Measurements from ENCODE around the gene RHBDF1. TPM values are rescaled to one million over a fixed set of nuclear protein-coding genes. Genes with fewer than 3 reads are reported as not detected.
"Not testable (repeated sequence)": the region's sequence is repeated elsewhere in the genome, so short reads cannot be mapped to it uniquely, and the experiment has no call there.

The RHBDF1 gene
- total RNA-seq, 1 experiment from 2014 or later: 62.9 TPM

DNA sequence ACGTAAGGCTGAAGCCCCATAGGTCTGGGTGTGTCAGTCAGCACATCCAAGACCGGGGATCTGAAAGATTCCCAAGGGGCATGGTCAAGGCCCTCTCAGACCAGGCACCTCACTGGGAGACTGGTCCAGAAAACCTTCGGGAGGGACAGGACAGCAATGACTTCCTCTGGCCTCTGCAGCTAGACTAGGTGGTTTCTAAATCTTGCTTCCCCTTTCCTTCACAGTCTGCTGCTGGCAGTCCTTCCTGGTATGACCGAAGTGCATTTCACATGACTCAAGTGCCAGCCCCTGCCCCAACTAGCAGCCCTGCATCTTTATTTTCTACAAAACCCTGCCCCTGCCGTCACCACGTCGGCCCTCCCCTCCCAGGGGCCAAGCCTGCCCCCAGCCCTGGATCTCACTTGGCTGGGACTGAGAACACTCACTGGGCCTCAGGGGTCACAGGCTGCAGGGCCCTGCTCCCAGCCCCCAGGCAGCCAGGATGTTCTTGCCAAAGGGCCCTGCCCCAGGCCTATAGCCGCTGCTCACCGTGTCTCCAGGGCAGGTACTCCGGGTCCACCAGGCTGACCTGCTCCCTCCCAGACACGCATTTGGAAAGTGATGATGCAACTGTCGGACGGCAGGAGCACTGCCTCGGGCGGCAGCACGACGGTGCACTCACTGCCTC is 37.3 kb downstream of the RHBDF1 start:
- Histone ChIP-seq H3K9me3 (ENCODE audit: insufficient read depth, low read depth) (no peaks in the 10 kb centered on the region), H3K27ac (no peak overlapping the region), H4K20me1 (ENCODE audit: insufficient read depth) (no peaks in the 10 kb centered on the region), H3K79me2 (ENCODE audit: low read depth) (no peaks in the 10 kb centered on the region), H3F3A (ENCODE audit: insufficient read depth, low read depth) (peaks cover 9% of the 10 kb centered on the region; the same call in 1 of the 2 replicates), H3K4me2 (no peak overlapping the region), H3K36me3 (ENCODE audit: low read depth) (no peaks in the 10 kb centered on the region), H2AFZ (no peak overlapping the region), H3K27me3 (ENCODE audit: insufficient read depth, low read depth) (no peaks in the 10 kb centered on the region), H3K4me3 (no peak overlapping the region), H3K9me2 (ENCODE audit: insufficient read depth) (no peaks in the 10 kb centered on the region), H3K4me1 (replicated peaks; ENCODE audit: insufficient read depth) (peaks cover 28% of the 10 kb centered on the region)
- ChIA-PET POLR2A (ENCODE audit: unreplicated experiment) (no interaction called here), CTCF (no interaction called here)
- intact Hi-C loops (cut with micrococcal nuclease; ENCODE audit: unreplicated experiment): no loop called here
- TF ChIP-seq CTCF (conservative IDR thresholded peaks at IDR 0.05) (no peak), EZH2 (IDR thresholded peaks at IDR 0.05; ENCODE audit: low read depth) (no peak)
- no TSS peak for BruUV-seq (replicated peaks)
- DNase-seq: no peak

- Histone ChIP-seq H3K4me1 (replicated peaks; ENCODE audit: insufficient read depth) (peaks cover 23% of the 10 kb centered on the region), H3K4me2 (no peak overlapping the region), H3K27me3 (ENCODE audit: insufficient read depth, low read depth) (no peaks in the 10 kb centered on the region), H3K36me3 (ENCODE audit: low read depth) (no peaks in the 10 kb centered on the region), H3K27ac (no peak overlapping the region), H3K79me2 (ENCODE audit: low read depth) (no peaks in the 10 kb centered on the region), H3K4me3 (no peak overlapping the region), H4K20me1 (ENCODE audit: insufficient read depth) (no peaks in the 10 kb centered on the region), H3K9me2 (ENCODE audit: insufficient read depth) (no peaks in the 10 kb centered on the region), H3F3A (ENCODE audit: insufficient read depth, low read depth) (0 out of 2 replicates have a peak, but pooled peaks cover 5% of the 10 kb centered on the region), H2AFZ (no peak overlapping the region), H3K9me3 (ENCODE audit: insufficient read depth, low read depth) (no peaks in the 10 kb centered on the region)
- intact Hi-C loops (cut with micrococcal nuclease; ENCODE audit: unreplicated experiment): no loop called here
- TF ChIP-seq EZH2 (IDR thresholded peaks at IDR 0.05; ENCODE audit: low read depth) (no peak), CTCF (conservative IDR thresholded peaks at IDR 0.05) (no peak)
- CTCF ChIA-PET: no interaction called here
- no peak for DNase-seq
- BruUV-seq (replicated peaks): no TSS peak
- POLR2A ChIA-PET (ENCODE audit: unreplicated experiment): no interaction called here
Measured at GRCh38 chr16:34648-34987, 37.8 kb downstream of the RHBDF1 start.

- no peak overlapping the region for H3K4me2 ChIP-seq
- no peaks in the 10 kb centered on the region for H3K9me3 ChIP-seq (ENCODE audit: insufficient read depth, low read depth)
- H3K4me1 ChIP-seq (replicated peaks; ENCODE audit: insufficient read depth): peaks cover 17% of the 10 kb centered on the region
- no peaks in the 10 kb centered on the region for H3K36me3 ChIP-seq (ENCODE audit: low read depth)
- CTCF ChIA-PET: no interaction called here
- no peaks in the 10 kb centered on the region for H3K79me2 ChIP-seq (ENCODE audit: low read depth)
- no peak overlapping the region for H2AFZ ChIP-seq
- no peaks in the 10 kb centered on the region for H4K20me1 ChIP-seq (ENCODE audit: insufficient read depth)
- no peak overlapping the region for H3K4me3 ChIP-seq
- DNase-seq: no peak
- TF ChIP-seq CTCF (conservative IDR thresholded peaks at IDR 0.05) (no peak), EZH2 (IDR thresholded peaks at IDR 0.05; ENCODE audit: low read depth) (no peak)
- H3F3A ChIP-seq (ENCODE audit: insufficient read depth, low read depth): 0 out of 2 replicates have a peak, but pooled peaks cover under 1% of the 10 kb centered on the region
- intact Hi-C loops (cut with micrococcal nuclease; ENCODE audit: unreplicated experiment): no loop called here
- no TSS peak for BruUV-seq (replicated peaks)
- no peak overlapping the region for H3K27ac ChIP-seq
- no peaks in the 10 kb centered on the region for H3K27me3 ChIP-seq (ENCODE audit: insufficient read depth, low read depth)
- POLR2A ChIA-PET (ENCODE audit: unreplicated experiment): no interaction called here
- H3K9me2 ChIP-seq (ENCODE audit: insufficient read depth): no peaks in the 10 kb centered on the region
Measured at GRCh38 chr16:33877-34647, 38.4 kb downstream of the RHBDF1 start.

GRCh38 chr16:33154-33876 is 39.1 kb downstream of the RHBDF1 start:
- H3K79me2 ChIP-seq (ENCODE audit: low read depth); BruUV-seq (replicated peaks); H3K9me3 ChIP-seq (ENCODE audit: insufficient read depth, low read depth); CTCF ChIA-PET; H3K4me3 ChIP-seq; H3K27ac ChIP-seq; H4K20me1 ChIP-seq (ENCODE audit: insufficient read depth); H3K36me3 ChIP-seq (ENCODE audit: low read depth); H3K9me2 ChIP-seq (ENCODE audit: insufficient read depth); H2AFZ ChIP-seq; POLR2A ChIA-PET (ENCODE audit: unreplicated experiment); H3F3A ChIP-seq (ENCODE audit: insufficient read depth, low read depth); H3K4me2 ChIP-seq; H3K27me3 ChIP-seq (ENCODE audit: insufficient read depth, low read depth); DNase-seq; intact Hi-C loops (cut with micrococcal nuclease; ENCODE audit: unreplicated experiment): not testable (repeated sequence)
- H3K4me1 ChIP-seq (replicated peaks; ENCODE audit: insufficient read depth): peaks cover 10% of the 10 kb centered on the region

DNA sequence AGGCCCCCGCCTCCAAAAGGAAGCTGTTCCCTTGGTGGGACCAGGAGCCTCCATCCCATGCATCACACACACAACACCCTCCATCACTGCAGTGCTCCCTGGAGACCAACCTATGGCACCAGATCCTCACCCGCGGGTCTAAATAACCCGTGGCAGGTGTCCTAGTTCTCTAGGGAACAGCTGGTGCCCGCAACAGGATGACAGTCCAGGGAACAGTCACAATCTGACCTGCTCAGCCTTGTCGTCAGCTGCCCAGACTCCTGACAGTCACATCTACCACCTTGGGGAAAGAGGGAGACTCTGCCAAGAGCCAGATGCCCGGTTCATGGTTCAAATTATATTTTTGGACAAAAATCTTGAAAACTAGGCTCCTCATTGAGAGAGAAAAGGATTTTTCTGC is 41.8 kb downstream of the RHBDF1 start:
- H3K4me1 ChIP-seq (replicated peaks; ENCODE audit: insufficient read depth); H3K79me2 ChIP-seq (ENCODE audit: low read depth); POLR2A ChIA-PET (ENCODE audit: unreplicated experiment); H3K36me3 ChIP-seq (ENCODE audit: low read depth); H4K20me1 ChIP-seq (ENCODE audit: insufficient read depth); H3K4me3 ChIP-seq; H3K27me3 ChIP-seq (ENCODE audit: insufficient read depth, low read depth); CTCF ChIA-PET; BruUV-seq (replicated peaks); H3F3A ChIP-seq (ENCODE audit: insufficient read depth, low read depth); intact Hi-C loops (cut with micrococcal nuclease; ENCODE audit: unreplicated experiment); H3K9me2 ChIP-seq (ENCODE audit: insufficient read depth); H3K4me2 ChIP-seq; DNase-seq; H2AFZ ChIP-seq; H3K9me3 ChIP-seq (ENCODE audit: insufficient read depth, low read depth); H3K27ac ChIP-seq: not testable (repeated sequence)

Measured in PC-9 (cell line).